MG63 (cell line): Measurements from ENCODE around the gene OR51B5. TPM values are rescaled to one million over a fixed set of nuclear protein-coding genes. Genes with fewer than 3 reads are reported as not detected.
"Not testable (repeated sequence)": the region's sequence is repeated elsewhere in the genome, so short reads cannot be mapped to it uniquely, and the experiment has no call there.

Source experiments
- DNase-seq: peaks from one replicate; pipeline ENCODE4 v3.0.0-alpha.2; 2020
- H3K27me3 ChIP-seq: fragments of 250-450 bp; sonication (Bioruptor Pico); 2 replicates; pipeline ENCODE4 v1.5.1; 2020; ENCODE audit warnings: mild to moderate bottlenecking, moderate library complexity
- H3K36me3 ChIP-seq: fragments of 250-450 bp; sonication (Bioruptor Pico); 2 replicates; pipeline ENCODE4 v1.5.1; 2020; ENCODE audit warnings: mild to moderate bottlenecking, moderate library complexity
- H3K4me3 ChIP-seq: fragments of 250-450 bp; sonication (Bioruptor Pico); 2 replicates; pipeline ENCODE4 v1.5.1; 2020; ENCODE audit warnings: mild to moderate bottlenecking, moderate library complexity
- H3K9me3 ChIP-seq: fragments of 250-450 bp; sonication (Bioruptor Pico); 2 replicates; pipeline ENCODE4 v1.5.1; 2020; ENCODE audit warnings: mild to moderate bottlenecking, moderate library complexity
- total RNA-seq: library from RNA; depleted of rRNA; stranded (reverse); fragments of >200 nt; shearing (Covaris generic); gene quantifications from 2 replicates; pipeline ENCODE4 v1.2.3, GENCODE V29; 2014; ENCODE audit warnings: low replicate concordance

OR51B5 gene
- total RNA-seq, 1 experiment from 2014 or later = 0.89 TPM

GRCh38 chr11:5348551-5349194 lies 5.3 kb upstream of the OR51B5 start:
- DNase-seq = no peak
- no peaks in the 10 kb centered on the region for H3K36me3 ChIP-seq
- no peaks in the 10 kb centered on the region for H3K9me3 ChIP-seq
- H3K4me3 ChIP-seq = no peak overlapping the region
- H3K27me3 ChIP-seq = no peaks in the 10 kb centered on the region

GRCh38 chr11:5345831-5346230 lies 2.5 kb upstream of the OR51B5 start:
- no peak overlapping the region for H3K4me3 ChIP-seq
- no peaks in the 10 kb centered on the region for H3K9me3 ChIP-seq
- H3K36me3 ChIP-seq = no peaks in the 10 kb centered on the region
- no peaks in the 10 kb centered on the region for H3K27me3 ChIP-seq
- DNase-seq = no peak

GRCh38 chr11:5339771-5340322 lies 3.5 kb downstream of the OR51B5 start:
- no peak overlapping the region for H3K4me3 ChIP-seq
- no peaks in the 10 kb centered on the region for H3K36me3 ChIP-seq
- H3K9me3 ChIP-seq = no peaks in the 10 kb centered on the region
- H3K27me3 ChIP-seq = no peaks in the 10 kb centered on the region
- no peak for DNase-seq

- not testable (repeated sequence) for H3K36me3 ChIP-seq, H3K9me3 ChIP-seq, H3K4me3 ChIP-seq, DNase-seq, H3K27me3 ChIP-seq
Observed at GRCh38 chr11:5337253-5337652, 6.1 kb downstream of the OR51B5 start.

- no peaks in the 10 kb centered on the region for H3K36me3 ChIP-seq
- no peaks in the 10 kb centered on the region for H3K27me3 ChIP-seq
- H3K9me3 ChIP-seq = no peaks in the 10 kb centered on the region
- DNase-seq = no peak
- no peak overlapping the region for H3K4me3 ChIP-seq
Observed at GRCh38 chr11:5336331-5336730, 7.0 kb downstream of the OR51B5 start.

GRCh38 chr11:5335170-5335569 lies 8.2 kb downstream of the OR51B5 start:
- Histone ChIP-seq H3K27me3 (no peaks in the 10 kb centered on the region), H3K36me3 (no peaks in the 10 kb centered on the region), H3K4me3 (no peak overlapping the region), H3K9me3 (no peaks in the 10 kb centered on the region)
- no peak for DNase-seq

GRCh38 chr11:5324197-5324596 lies 19.1 kb downstream of the OR51B5 start, which contains the start of gene OR51B2:
Gene OR51B2 (minus strand): TSS chr11:5324297. CDS start chr11:5324297, 0 bp downstream.
- Histone ChIP-seq H3K4me3 (no peak within 1 kb of the TSS), H3K27me3 (no peaks in the 10 kb centered on the region), H3K36me3 (no peaks in the 10 kb centered on the region), H3K9me3 (no peaks in the 10 kb centered on the region)
- no peak for DNase-seq

- Histone ChIP-seq H3K36me3 (no peaks in the 10 kb centered on the region), H3K9me3 (no peaks in the 10 kb centered on the region), H3K27me3 (no peaks in the 10 kb centered on the region), H3K4me3 (no peak overlapping the region)
- no peak for DNase-seq
Observed at GRCh38 chr11:5317292-5317691, 26.0 kb downstream of the OR51B5 start.

- H3K4me3 ChIP-seq, H3K36me3 ChIP-seq, H3K27me3 ChIP-seq, H3K9me3 ChIP-seq, DNase-seq: not testable (repeated sequence)
Observed at GRCh38 chr11:5313326-5314023, 29.8 kb downstream of the OR51B5 start.

- no peaks in the 10 kb centered on the region for H3K36me3 ChIP-seq
- DNase-seq = no peak
- H3K4me3 ChIP-seq = no peak overlapping the region
- H3K9me3 ChIP-seq = no peaks in the 10 kb centered on the region
- H3K27me3 ChIP-seq = no peaks in the 10 kb centered on the region; the same call in 1 of the 2 replicates
Observed at GRCh38 chr11:5310423-5310822, 32.9 kb downstream of the OR51B5 start.

- DNase-seq = no peak
- H3K27me3 ChIP-seq = no peaks in the 10 kb centered on the region; the same call in 1 of the 2 replicates
- H3K36me3 ChIP-seq = no peaks in the 10 kb centered on the region
- H3K4me3 ChIP-seq = no peak overlapping the region
- H3K9me3 ChIP-seq = no peaks in the 10 kb centered on the region
Observed at GRCh38 chr11:5307256-5308019, 35.9 kb downstream of the OR51B5 start.

- H3K4me3 ChIP-seq = no peak overlapping the region
- no peaks in the 10 kb centered on the region for H3K9me3 ChIP-seq
- no peaks in the 10 kb centered on the region for H3K36me3 ChIP-seq
- DNase-seq = no peak
- no peaks in the 10 kb centered on the region; the same call in 1 of the 2 replicates for H3K27me3 ChIP-seq
Observed at GRCh38 chr11:5304046-5304445, 39.3 kb downstream of the OR51B5 start.

GRCh38 chr11:5303626-5304025 lies 39.7 kb downstream of the OR51B5 start:
- Histone ChIP-seq H3K36me3 (no peaks in the 10 kb centered on the region), H3K9me3 (no peaks in the 10 kb centered on the region), H3K4me3 (no peak overlapping the region), H3K27me3 (no peaks in the 10 kb centered on the region; the same call in 1 of the 2 replicates)
- no peak for DNase-seq

GRCh38 chr11:5301846-5302245 lies 41.5 kb downstream of the OR51B5 start, which contains the start of gene OR51B4:
Gene OR51B4 (minus strand): TSS chr11:5301946. CDS start chr11:5301946, 0 bp downstream.
- no peak for DNase-seq
- no peaks in the 10 kb centered on the region for H3K9me3 ChIP-seq
- H3K4me3 ChIP-seq = no peak within 1 kb of the TSS
- no peaks in the 10 kb centered on the region for H3K36me3 ChIP-seq
- H3K27me3 ChIP-seq = no peaks in the 10 kb centered on the region

GRCh38 chr11:5300251-5300650 lies 43.1 kb downstream of the OR51B5 start:
- no peak for DNase-seq
- Histone ChIP-seq H3K4me3 (no peak overlapping the region), H3K9me3 (no peaks in the 10 kb centered on the region), H3K27me3 (no peaks in the 10 kb centered on the region), H3K36me3 (no peaks in the 10 kb centered on the region)

GRCh38 chr11:5298451-5298850 lies 44.9 kb downstream of the OR51B5 start:
- Histone ChIP-seq H3K27me3 (no peaks in the 10 kb centered on the region), H3K36me3 (no peaks in the 10 kb centered on the region), H3K9me3 (no peaks in the 10 kb centered on the region), H3K4me3 (no peak overlapping the region)
- no peak for DNase-seq

- DNase-seq = no peak
- no peaks in the 10 kb centered on the region for H3K36me3 ChIP-seq
- H3K27me3 ChIP-seq = no peaks in the 10 kb centered on the region
- H3K4me3 ChIP-seq = no peak overlapping the region
- no peaks in the 10 kb centered on the region for H3K9me3 ChIP-seq
Observed at GRCh38 chr11:5297721-5298323, 45.5 kb downstream of the OR51B5 start.
